Activated naive CD4-positive, alpha-beta T cell treated with anti-CD3 and anti-CD28 coated beads, Interleukin-2, amount 50 U/mL, for 16 hours (primary cell): ENCODE measurements around the gene KCNIP1.

Experiments
- DNase-seq: peaks from one replicate; pipeline ENCODE4 v3.0.0-alpha.2; 2020

KCNIP1 gene

GRCh38 chr5:170483701-170484458, 19.9 kb upstream of the KCNIP1 start:
- DNase-seq: no peak

GRCh38 chr5:170484459-170484831, 19.4 kb upstream of the KCNIP1 start:
- no peak for DNase-seq

- no peak for DNase-seq
These were observed 18.8 kb upstream of the KCNIP1 start for GRCh38 chr5:170484847-170485615.

GRCh38 chr5:170485616-170485911, 18.3 kb upstream of the KCNIP1 start:
- no peak for DNase-seq

- no peak for DNase-seq
These were observed 17.4 kb upstream of the KCNIP1 start for GRCh38 chr5:170486371-170486770.

- no peak for DNase-seq
These were observed 15.2 kb upstream of the KCNIP1 start for GRCh38 chr5:170488570-170488969.

GRCh38 chr5:170489199-170489598, 14.6 kb upstream of the KCNIP1 start:
- no peak for DNase-seq

GRCh38 chr5:170490381-170490780, 13.4 kb upstream of the KCNIP1 start:
- no peak for DNase-seq

- DNase-seq: no peak
These were observed 12.3 kb upstream of the KCNIP1 start for GRCh38 chr5:170491479-170491878.

GRCh38 chr5:170493028-170493820, 10.6 kb upstream of the KCNIP1 start:
- no peak for DNase-seq

GRCh38 chr5:170494041-170494440, 9.8 kb upstream of the KCNIP1 start:
- no peak for DNase-seq

GRCh38 chr5:170495825-170496661, 7.8 kb upstream of the KCNIP1 start:
- DNase-seq: no peak

GRCh38 chr5:170496662-170497028, 7.2 kb upstream of the KCNIP1 start:
- DNase-seq: no peak

GRCh38 chr5:170497311-170498038, 6.3 kb upstream of the KCNIP1 start:
- DNase-seq: no peak

GRCh38 chr5:170498811-170499351, 4.9 kb upstream of the KCNIP1 start:
- DNase-seq: no peak

- no peak for DNase-seq
These were observed 4.2 kb upstream of the KCNIP1 start for GRCh38 chr5:170499621-170500020.

- no peak for DNase-seq
These were observed 2.5 kb upstream of the KCNIP1 start for GRCh38 chr5:170501361-170501760.

- DNase-seq: no peak
These were observed 1.9 kb upstream of the KCNIP1 start for GRCh38 chr5:170501931-170502330.

- no peak for DNase-seq
These were observed 921 bp downstream of the KCNIP1 start for GRCh38 chr5:170504616-170505266.

GRCh38 chr5:170508036-170508435, 4.2 kb downstream of the KCNIP1 start:
- DNase-seq: no peak

GRCh38 chr5:170508660-170509347, 5.0 kb downstream of the KCNIP1 start:
- no peak for DNase-seq
